Activated CD4-positive, alpha-beta T cell treated with anti-CD3 and anti-CD28 coated beads for 48 hours (primary cell): Measurements from ENCODE around the gene GHRL.

Experiments used
- DNase-seq: peaks from one replicate; pipeline ENCODE4 v3.0.0-alpha.2; 2020

The GHRL gene

GRCh38 chr3:10238345-10239183 lies 54.2 kb downstream of the GHRL start:
- DNase-seq: peak; percentile 58
